ENCODE data around the gene KLHDC7A.

The KLHDC7A gene

DNA sequence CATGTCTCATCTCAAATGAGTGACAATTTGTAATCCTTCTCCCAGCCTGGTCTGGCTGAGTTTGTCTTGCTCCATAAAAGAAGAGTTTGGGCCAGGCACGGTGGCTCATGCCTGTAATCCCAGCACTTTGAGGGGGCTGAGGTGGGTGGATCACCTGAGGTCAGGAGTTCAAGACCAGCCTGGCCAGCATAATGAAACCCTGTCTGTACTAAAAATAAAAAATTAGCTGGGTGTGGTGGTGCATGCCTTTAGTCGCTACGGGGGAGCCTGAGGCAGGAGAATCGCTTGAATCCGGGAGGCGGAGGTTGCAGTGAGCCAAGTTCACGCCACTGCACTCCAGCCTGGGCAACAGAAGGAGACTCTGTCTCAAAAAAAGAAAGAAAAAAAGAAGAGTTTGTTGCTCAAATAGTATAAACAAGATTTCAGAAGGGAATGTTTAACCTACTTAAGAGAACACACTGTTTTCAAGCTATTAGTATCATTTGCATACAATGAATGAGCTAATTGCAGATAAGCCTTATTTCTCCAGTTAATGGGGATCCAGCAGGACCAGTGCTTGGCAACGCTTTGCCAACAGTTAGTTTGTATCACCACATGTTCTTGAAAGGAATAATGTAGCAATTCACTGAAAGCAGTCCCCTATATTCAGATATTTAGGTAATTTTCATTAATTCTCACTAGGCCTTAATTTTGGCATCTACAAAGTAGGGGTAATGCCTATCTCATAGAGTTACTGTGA, 15.9 kb downstream of the KLHDC7A start:
- Histone ChIP-seq H4K20me1 (ENCODE audit: insufficient read depth, low read length, poor library complexity, severe bottlenecking) (no peaks in the 10 kb centered on the region), H3K4me3 (ENCODE audit: low read length, poor library complexity, severe bottlenecking) (no peak overlapping the region), H3K4me1 (ENCODE audit: insufficient read depth, low read length, poor library complexity, severe bottlenecking) (no peaks in the 10 kb centered on the region), H3K9ac (ENCODE audit: low read depth, low read length, poor library complexity, severe bottlenecking) (no peak overlapping the region), H3K9me3 (ENCODE audit: insufficient read depth, low read depth, low read length) (no peaks in the 10 kb centered on the region), H3K27me3 (ENCODE audit: insufficient read depth, low read length, poor library complexity, severe bottlenecking) (no peaks in the 10 kb centered on the region), H3K79me2 (ENCODE audit: insufficient read depth, low read length) (no peaks in the 10 kb centered on the region), H3F3A (ENCODE audit: low read depth) (no peaks in the 10 kb centered on the region), H3K36me3 (ENCODE audit: insufficient read depth, low read length) (no peaks in the 10 kb centered on the region), H3K9me2 (replicated peaks; ENCODE audit: low read depth, low read length) (no peaks in the 10 kb centered on the region), H3K4me2 (ENCODE audit: low read depth, low read length, poor library complexity, severe bottlenecking) (no peak overlapping the region), H2AFZ (ENCODE audit: low read length) (no peak overlapping the region)
- TF ChIP-seq EZH2phosphoT487 (IDR thresholded peaks at IDR 0.05; ENCODE audit: borderline replicate concordance) (no peak), CTCF (conservative IDR thresholded peaks at IDR 0.05; ENCODE audit: low read length) (no peak)

DNA sequence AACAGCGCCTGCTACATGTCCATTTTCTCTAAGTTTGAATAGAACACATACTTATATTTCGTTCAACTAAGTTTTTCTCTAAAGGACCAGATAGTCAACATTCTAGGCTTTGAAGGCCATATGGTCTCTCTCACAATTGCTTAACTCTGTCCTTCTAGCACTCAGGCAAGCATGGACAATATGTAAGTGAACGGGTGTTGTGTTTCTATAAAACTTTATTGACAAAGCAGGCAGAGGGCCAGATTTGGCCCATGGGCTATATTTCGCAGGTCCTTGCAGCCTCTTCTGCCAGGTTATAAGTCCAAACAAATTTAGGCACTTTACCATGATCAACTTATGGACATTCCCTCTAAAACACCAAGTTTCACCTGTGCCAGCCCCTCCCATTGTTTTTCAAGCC, 21.1 kb downstream of the KLHDC7A start:
- Histone ChIP-seq H3K4me2 (ENCODE audit: low read depth, low read length, poor library complexity, severe bottlenecking) (no peak overlapping the region), H3F3A (ENCODE audit: low read depth) (no peaks in the 10 kb centered on the region), H2AFZ (ENCODE audit: low read length) (no peak overlapping the region), H3K9me3 (ENCODE audit: insufficient read depth, low read depth, low read length) (no peaks in the 10 kb centered on the region), H3K9me2 (replicated peaks; ENCODE audit: low read depth, low read length) (no peaks in the 10 kb centered on the region), H3K9ac (ENCODE audit: low read depth, low read length, poor library complexity, severe bottlenecking) (no peak overlapping the region), H3K79me2 (ENCODE audit: insufficient read depth, low read length) (no peaks in the 10 kb centered on the region), H3K4me1 (ENCODE audit: insufficient read depth, low read length, poor library complexity, severe bottlenecking) (no peaks in the 10 kb centered on the region), H3K4me3 (ENCODE audit: low read length, poor library complexity, severe bottlenecking) (no peak overlapping the region), H3K27me3 (ENCODE audit: insufficient read depth, low read length, poor library complexity, severe bottlenecking) (no peaks in the 10 kb centered on the region), H4K20me1 (ENCODE audit: insufficient read depth, low read length, poor library complexity, severe bottlenecking) (no peaks in the 10 kb centered on the region), H3K36me3 (ENCODE audit: insufficient read depth, low read length) (no peaks in the 10 kb centered on the region)
- TF ChIP-seq CTCF (conservative IDR thresholded peaks at IDR 0.05; ENCODE audit: low read length) (no peak), EZH2phosphoT487 (IDR thresholded peaks at IDR 0.05; ENCODE audit: borderline replicate concordance) (no peak)

- no peak for TF ChIP-seq CTCF (conservative IDR thresholded peaks at IDR 0.05; ENCODE audit: low read length)
- no peak for TF ChIP-seq EZH2phosphoT487 (IDR thresholded peaks at IDR 0.05; ENCODE audit: borderline replicate concordance)
- Histone ChIP-seq H3K9ac (ENCODE audit: low read depth, low read length, poor library complexity, severe bottlenecking) (no peak overlapping the region), H3K9me3 (ENCODE audit: insufficient read depth, low read depth, low read length) (no peaks in the 10 kb centered on the region), H3K4me1 (ENCODE audit: insufficient read depth, low read length, poor library complexity, severe bottlenecking) (no peaks in the 10 kb centered on the region), H3K4me3 (ENCODE audit: low read length, poor library complexity, severe bottlenecking) (no peak overlapping the region), H3K9me2 (replicated peaks; ENCODE audit: low read depth, low read length) (no peaks in the 10 kb centered on the region), H3F3A (ENCODE audit: low read depth) (no peaks in the 10 kb centered on the region), H3K79me2 (ENCODE audit: insufficient read depth, low read length) (no peaks in the 10 kb centered on the region), H3K27me3 (ENCODE audit: insufficient read depth, low read length, poor library complexity, severe bottlenecking) (no peaks in the 10 kb centered on the region), H2AFZ (ENCODE audit: low read length) (no peak overlapping the region), H3K36me3 (ENCODE audit: insufficient read depth, low read length) (no peaks in the 10 kb centered on the region), H3K4me2 (ENCODE audit: low read depth, low read length, poor library complexity, severe bottlenecking) (no peak overlapping the region), H4K20me1 (ENCODE audit: insufficient read depth, low read length, poor library complexity, severe bottlenecking) (no peaks in the 10 kb centered on the region)
Observed at GRCh38 chr1:18504609-18505008, 23.9 kb downstream of the KLHDC7A start.

Data from Loucy (cell line).